ENCODE results near the gene TMEM229B. TPM values are rescaled to one million over a fixed set of nuclear protein-coding genes. Genes with fewer than 3 reads are reported as not detected.

Gene TMEM229B
- total RNA-seq, 2 experiments from 2014 or later = 3.9 to 11.7 TPM

- no peak for TF ChIP-seq EZH2phosphoT487 (IDR thresholded peaks at IDR 0.05; ENCODE audit: borderline replicate concordance, low read depth, low read length)
- no peak for TF ChIP-seq CTCF (conservative IDR thresholded peaks at IDR 0.05; ENCODE audit: low read length)
- Histone ChIP-seq H3K4me1 (ENCODE audit: insufficient read depth, low read length, poor library complexity, severe bottlenecking) (no peaks in the 10 kb centered on the region), H3K9me2 (ENCODE audit: insufficient read depth, low read length) (no peaks in the 10 kb centered on the region), H3K27ac (ENCODE audit: low read depth, low read length, poor library complexity, severe bottlenecking) (no peak overlapping the region), H2AFZ (ENCODE audit: low read length) (no peak overlapping the region), H3K36me3 (ENCODE audit: insufficient read depth, low read length) (no peaks in the 10 kb centered on the region), H3K9me3 (ENCODE audit: low read length) (no peaks in the 10 kb centered on the region), H4K20me1 (ENCODE audit: insufficient read depth, low read length) (no peaks in the 10 kb centered on the region), H3K4me3 (ENCODE audit: low read depth, low read length, poor library complexity, severe bottlenecking) (no peak overlapping the region), H3K4me2 (ENCODE audit: low read length) (no peak overlapping the region), H3K79me2 (ENCODE audit: insufficient read depth, low read depth, low read length) (no peaks in the 10 kb centered on the region)
- CTCF ChIA-PET (ENCODE audit: unreplicated experiment) = no interaction called here
- BruUV-seq (replicated peaks) = no TSS peak
- DNase-seq (ENCODE audit: low spot score) = no peak
- POLR2A ChIA-PET = no interaction called here
- intact Hi-C loops (cut with micrococcal nuclease; ENCODE audit: unreplicated experiment) = loop anchor here (10.0 kb wide), 1 partner anchor 259 kb away; no protein-coding TSS in a partner anchor
Measured at GRCh38 chr14:67423424-67423823, 65.1 kb downstream of the TMEM229B start.

- no peaks in the 10 kb centered on the region for H3K79me2 ChIP-seq (ENCODE audit: insufficient read depth, low read depth, low read length)
- no peak overlapping the region for H3K4me3 ChIP-seq (ENCODE audit: low read depth, low read length, poor library complexity, severe bottlenecking)
- H4K20me1 ChIP-seq (ENCODE audit: insufficient read depth, low read length) = no peaks in the 10 kb centered on the region
- TF ChIP-seq CTCF (conservative IDR thresholded peaks at IDR 0.05; ENCODE audit: low read length) (no peak), EZH2phosphoT487 (IDR thresholded peaks at IDR 0.05; ENCODE audit: borderline replicate concordance, low read depth, low read length) (no peak)
- DNase-seq (ENCODE audit: low spot score) = no peak
- no peaks in the 10 kb centered on the region for H3K9me2 ChIP-seq (ENCODE audit: insufficient read depth, low read length)
- CTCF ChIA-PET (ENCODE audit: unreplicated experiment) = no interaction called here
- POLR2A ChIA-PET = interaction anchor here (0.8 kb wide), 1 partner anchor 149 kb away, joined by 3 read pairs; no protein-coding TSS in a partner anchor
- H3K9me3 ChIP-seq (ENCODE audit: low read length) = no peaks in the 10 kb centered on the region
- no TSS peak for BruUV-seq (replicated peaks)
- H3K4me1 ChIP-seq (ENCODE audit: insufficient read depth, low read length, poor library complexity, severe bottlenecking) = peaks cover 3% of the 10 kb centered on the region
- no peaks in the 10 kb centered on the region for H3K36me3 ChIP-seq (ENCODE audit: insufficient read depth, low read length)
- intact Hi-C loops (cut with micrococcal nuclease; ENCODE audit: unreplicated experiment) = loop anchor here (10.0 kb wide), 1 partner anchor 257 kb away; no protein-coding TSS in a partner anchor
- H3K27ac ChIP-seq (ENCODE audit: low read depth, low read length, poor library complexity, severe bottlenecking) = no peak overlapping the region
- H3K4me2 ChIP-seq (ENCODE audit: low read length) = no peak overlapping the region
- no peak overlapping the region for H2AFZ ChIP-seq (ENCODE audit: low read length)
Measured at GRCh38 chr14:67421356-67422224, 66.9 kb downstream of the TMEM229B start.

Small RNAs within 50 kb of the gene (microRNA-seq; reads per million reads assigned to microRNA genes)
- not detected for gene MIR5694 (ENCODE audit: borderline replicate concordance)

Small RNAs within 50 kb of the gene (small RNA-seq; reads per million reads assigned to genes)
- not detected for gene MIR5694

Other genes starting within 250 kb of the TMEM229B start
- 14.1 and 14.5 TPM in 2 replicates for gene PALS1, start 247.3 kb downstream of the TMEM229B start, total RNA-seq (2014; rRNA removed; shearing (Covaris generic))
- gene PALS1, start 247.3 kb downstream of the TMEM229B start, total RNA-seq (2022) = 19.6 and 23.8 TPM in 2 replicates
- gene ATP6V1D, start 128.9 kb downstream of the TMEM229B start, total RNA-seq (2014; rRNA removed; shearing (Covaris generic)) = 31.4 and 39.0 TPM in 2 replicates
- 30.6 and 33.5 TPM in 2 replicates for gene ATP6V1D, start 128.9 kb downstream of the TMEM229B start, total RNA-seq (2022)
- 170 and 222 TPM in 2 replicates for gene EIF2S1, start 128.4 kb downstream of the TMEM229B start, total RNA-seq (2014; rRNA removed; shearing (Covaris generic))
- gene EIF2S1, start 128.4 kb downstream of the TMEM229B start, total RNA-seq (2022) = 154 and 161 TPM in 2 replicates
- not detected in 2 replicates for gene PLEK2, start 76.6 kb downstream of the TMEM229B start, total RNA-seq (2014; rRNA removed; shearing (Covaris generic))
- not detected in 2 replicates for gene PLEK2, start 76.6 kb downstream of the TMEM229B start, total RNA-seq (2022)
- gene PLEKHH1, start 44.6 kb upstream of the TMEM229B start, total RNA-seq (2014; rRNA removed; shearing (Covaris generic)) = not detected in 2 replicates
- not detected in 2 replicates for gene PLEKHH1, start 44.6 kb upstream of the TMEM229B start, total RNA-seq (2022)
- 19.7 and 23.0 TPM in 2 replicates for gene PIGH, start 111.5 kb upstream of the TMEM229B start, total RNA-seq (2014; rRNA removed; shearing (Covaris generic))
- 12.0 and 15.5 TPM in 2 replicates for gene PIGH, start 111.5 kb upstream of the TMEM229B start, total RNA-seq (2022)
- gene ARG2, start 131.2 kb upstream of the TMEM229B start, total RNA-seq (2014; rRNA removed; shearing (Covaris generic)) = 2.9 and 4.2 TPM in 2 replicates
- gene ARG2, start 131.2 kb upstream of the TMEM229B start, total RNA-seq (2022) = 2.0 and 3.4 TPM in 2 replicates
- 41.5 and 50.5 TPM in 2 replicates for gene VTI1B, start 185.9 kb upstream of the TMEM229B start, total RNA-seq (2014; rRNA removed; shearing (Covaris generic))
- gene VTI1B, start 185.9 kb upstream of the TMEM229B start, total RNA-seq (2022) = 80.2 and 93.3 TPM in 2 replicates
- 31.1 and 32.0 TPM in 2 replicates for gene RDH11, start 207.0 kb upstream of the TMEM229B start, total RNA-seq (2014; rRNA removed; shearing (Covaris generic))
- gene RDH11, start 207.0 kb upstream of the TMEM229B start, total RNA-seq (2022) = 33.6 and 37.7 TPM in 2 replicates
- gene RDH12, start 213.2 kb upstream of the TMEM229B start, total RNA-seq (2014; rRNA removed; shearing (Covaris generic)) = not detected in 2 replicates
- not detected in 2 replicates for gene RDH12, start 213.2 kb upstream of the TMEM229B start, total RNA-seq (2022)

Measured in OCI-LY7 (cell line).